B cell (primary cell): ENCODE measurements around the gene OR4N2.
"Not testable (repeated sequence)": the region's sequence is repeated elsewhere in the genome, so short reads cannot be mapped to it uniquely, and the experiment has no call there.

Experiments used
- CTCF ChIP-seq: fragments of 200-600 bp; IDR thresholded peaks from one replicate; pipeline ENCODE4 v1.8.0; 2022; ENCODE audit warnings: antibody characterized with exemption, mild to moderate bottlenecking
- EZH2 ChIP-seq: IDR thresholded peaks from 2 replicates; pipeline ENCODE4 v1.6.1; 2012; ENCODE audit warnings: borderline replicate concordance, low read depth, mild to moderate bottlenecking, moderate library complexity, low read length; ENCODE audit not compliant: insufficient read depth, poor library complexity, severe bottlenecking

GRCh38 chr14:19834203-19834848, 30.8 kb downstream of the OR4N2 start:
- not testable (repeated sequence) for TF ChIP-seq CTCF, EZH2
